Choroid plexus epithelial cell (primary cell): ENCODE results near the gene ACSL3.

Source experiments
- DNase-seq: peaks from one replicate; pipeline ENCODE4 v3.0.0-alpha.2; 2010; ENCODE audit warnings: low read depth
- H3K4me3 ChIP-seq: 2 replicates; pipeline ENCODE4 v1.5.1; 2011; ENCODE audit warnings: low read depth, mild to moderate bottlenecking, control low read depth, low read length, moderate library complexity
- CTCF ChIP-seq: conservative IDR thresholded peaks from 2 replicates; pipeline ENCODE4 v1.5.1; 2011; ENCODE audit warnings: low read depth, mild to moderate bottlenecking, control low read depth, inconsistent platforms, low read length, moderate library complexity

Gene ACSL3

GRCh38 chr2:222949073-222949472 is 88.2 kb downstream of the ACSL3 start:
- TF ChIP-seq CTCF, result no peak
- DNase-seq, result no peak
- H3K4me3 ChIP-seq, result no peak overlapping the region

- no peak overlapping the region for H3K4me3 ChIP-seq
Measured at GRCh38 chr2:222949690-222950323, 89.0 kb downstream of the ACSL3 start.

GRCh38 chr2:222950638-222951285 is 89.9 kb downstream of the ACSL3 start:
- DNase-seq, result peak; percentile 74
- no peak overlapping the region for H3K4me3 ChIP-seq
- no peak for TF ChIP-seq CTCF

More at GRCh38 chr2:222949690-222950323, 89.0 kb downstream of the ACSL3 start:
- no peak for DNase-seq
- no peak for TF ChIP-seq CTCF

- H3K4me3 ChIP-seq, result no peak overlapping the region
- no peak for TF ChIP-seq CTCF
- no peak for DNase-seq
Measured at GRCh38 chr2:222952204-222952603, 91.4 kb downstream of the ACSL3 start.

- no peak overlapping the region for H3K4me3 ChIP-seq
- no peak for TF ChIP-seq CTCF
- no peak for DNase-seq
Measured at GRCh38 chr2:222955008-222955407, 94.2 kb downstream of the ACSL3 start.

GRCh38 chr2:222959358-222959757 is 98.5 kb downstream of the ACSL3 start:
- no peak overlapping the region for H3K4me3 ChIP-seq
- TF ChIP-seq CTCF, result peak; percentile 72
- DNase-seq, result peak; percentile 86

GRCh38 chr2:222960126-222960525 is 99.3 kb downstream of the ACSL3 start:
- DNase-seq, result peak; percentile 52
- TF ChIP-seq CTCF, result no peak

More at GRCh38 chr2:222960126-222960525, 99.3 kb downstream of the ACSL3 start:
- H3K4me3 ChIP-seq, result no peak overlapping the region
